ENCODE results near the gene SLC4A7. TPM values are rescaled to one million over a fixed set of nuclear protein-coding genes. Genes with fewer than 3 reads are reported as not detected.

SLC4A7 gene
- total and polyA plus RNA-seq, 7 donors, result 1.4 to 26.6 (median 13.3) TPM

DNA sequence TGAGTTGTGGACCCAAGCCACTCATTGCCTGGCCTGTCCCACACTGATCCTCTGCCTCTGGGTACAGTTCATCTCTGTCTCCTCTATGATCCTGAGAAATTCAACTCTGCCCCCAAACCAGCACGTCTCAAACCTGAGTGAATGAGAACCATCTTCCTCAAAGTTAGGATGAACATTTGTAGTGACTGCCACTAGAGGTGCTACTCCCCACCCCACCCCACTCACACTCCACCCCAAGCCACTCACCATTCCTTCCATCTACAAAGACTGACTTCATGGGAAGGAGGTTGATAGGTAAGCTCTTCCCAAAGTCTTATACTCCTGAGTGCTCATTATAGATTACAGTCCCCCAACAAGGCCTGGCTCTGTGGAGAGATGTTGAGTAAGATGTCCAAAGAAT is 158.8 kb downstream of the SLC4A7 start:
- H3K27me3 ChIP-seq (ENCODE audit: insufficient read depth in 3 of 3, low read length in 2 of 3), result no peaks in the 10 kb centered on the region
- 85 to 92% (median 91%) methylated on average over 1 of the region's 1 CpG for WGBS, 3 donors
- H3K27ac ChIP-seq, result peak overlapping the region; percentile 88

DNA sequence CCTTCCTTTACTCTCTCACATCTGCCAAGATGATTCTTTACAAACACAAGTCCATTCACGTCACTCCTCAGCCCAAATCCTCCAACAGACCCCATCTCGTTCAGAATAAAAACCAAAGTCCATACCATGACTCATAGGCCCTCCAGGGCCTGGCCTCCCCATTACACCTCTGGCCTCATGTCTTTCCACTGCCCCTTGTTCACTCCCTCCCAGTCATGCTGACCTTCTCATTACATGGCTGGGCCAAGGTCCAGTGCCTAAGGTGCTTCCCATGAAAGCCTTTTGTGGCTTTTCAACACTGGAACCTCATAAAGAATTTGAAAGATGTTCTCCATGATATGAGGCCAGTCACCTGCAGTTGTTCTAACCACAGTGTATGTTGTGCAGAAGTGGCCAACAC is 159.5 kb downstream of the SLC4A7 start:
- Histone ChIP-seq H3K9me3 (no peaks in the 10 kb centered on the region), H3K4me3 (no peak overlapping the region), H3K27ac (peak overlapping the region; percentile 88), H3K27me3 (ENCODE audit: insufficient read depth in 3 of 3, low read length in 2 of 3) (no peaks in the 10 kb centered on the region), H3K4me1 (peaks cover 42% of the 10 kb centered on the region), H3K36me3 (ENCODE audit: insufficient read depth in 1 of 2, low read depth in 1 of 2) (no peaks in the 10 kb centered on the region)
- WGBS, 3 donors, result 59 to 80% (median 72%) methylated on average over 2 of the region's 2 CpGs
- ATAC-seq (no peak), DNase-seq (no peak)
- intact Hi-C loops (cut with DNase I), result no loop called here
- TF ChIP-seq CTCF (IDR thresholded peaks at IDR 0.05), result no peak

More for the DNA sequence above, 158.8 kb downstream of the SLC4A7 start:
- TF ChIP-seq CTCF (IDR thresholded peaks at IDR 0.05), result no peak
- intact Hi-C loops (cut with DNase I), result no loop called here
- no peak overlapping the region for H3K4me3 ChIP-seq
- H3K9me3 ChIP-seq, result no peaks in the 10 kb centered on the region
- H3K4me1 ChIP-seq, result peaks cover 35% of the 10 kb centered on the region
- H3K36me3 ChIP-seq (ENCODE audit: insufficient read depth in 1 of 2, low read depth in 1 of 2), result no peaks in the 10 kb centered on the region
- DNase-seq (no peak), ATAC-seq (no peak)

GRCh38 chr3:27323087-27323570 is 161.1 kb downstream of the SLC4A7 start:
- no peaks in the 10 kb centered on the region for H3K36me3 ChIP-seq (ENCODE audit: insufficient read depth in 1 of 2, low read depth in 1 of 2)
- TF ChIP-seq CTCF (IDR thresholded peaks at IDR 0.05), result no peak
- 66 to 77% (median 66%) methylated on average over 3 of the region's 3 CpGs for WGBS, 3 donors
- ATAC-seq (no peak), DNase-seq (no peak)
- H3K27me3 ChIP-seq (ENCODE audit: insufficient read depth in 3 of 3, low read length in 2 of 3), result no peaks in the 10 kb centered on the region
- no peaks in the 10 kb centered on the region for H3K9me3 ChIP-seq
- H3K27ac ChIP-seq, result peak overlapping the region; percentile 38
- H3K4me3 ChIP-seq, result no peak overlapping the region
- intact Hi-C loops (cut with DNase I), result no loop called here
- H3K4me1 ChIP-seq, result peaks cover 46% of the 10 kb centered on the region

Other genes with a start within 250 kb of the SLC4A7 start
- gene NEK10, start 115.0 kb downstream of the SLC4A7 start, total RNA-seq, result 10 to 100 TPM in 1 of 4 donors, 1 to 10 TPM in 3; 5.0 to 16.6 (median 6.4) TPM
- 1 to 10 TPM in 2 of 3 donors, under 1 TPM in 1; 0.44 to 4.1 (median 1.3) TPM for gene NEK10, start 115.0 kb downstream of the SLC4A7 start, polyA plus RNA-seq
- under 1 TPM in 3 of 4 donors, not detected in 1; 0.07 to 0.15 (median 0.09) TPM for gene EOMES, start 237.9 kb upstream of the SLC4A7 start, total RNA-seq
- gene EOMES, start 237.9 kb upstream of the SLC4A7 start, polyA plus RNA-seq, result under 1 TPM in 2 of 3 donors, not detected in 1; 0.01 to 0.03 TPM